ENCODE data around the gene PHF5A.

The PHF5A gene

GRCh38 chr22:41468381-41469217 lies at the start of gene PHF5A, which contains the start of gene ACO2:
Gene PHF5A, minus strand, starts transcription at chr22:41468692. Its CDS starts 39 bp downstream, at chr22:41468653.
Gene ACO2, plus strand, starts transcription at chr22:41469117. Its CDS starts 30 bp downstream, at chr22:41469147.
- peak; percentile 100 for DNase-seq

- no peak for DNase-seq
Measured at GRCh38 chr22:41518048-41518347, 49.5 kb upstream of the PHF5A start.

- DNase-seq, result peak; percentile 63
Measured at GRCh38 chr22:41517172-41518047, 48.9 kb upstream of the PHF5A start.

- no peak for DNase-seq
Measured at GRCh38 chr22:41516462-41516861, 48.0 kb upstream of the PHF5A start.

GRCh38 chr22:41513391-41513790 lies 44.9 kb upstream of the PHF5A start:
- no peak for DNase-seq

- peak; percentile 65 for DNase-seq
Measured at GRCh38 chr22:41512421-41513194, 44.1 kb upstream of the PHF5A start.

- DNase-seq, result no peak
Measured at GRCh38 chr22:41511521-41511968, 43.1 kb upstream of the PHF5A start.

- DNase-seq, result no peak
Measured at GRCh38 chr22:41508770-41509170, 40.3 kb upstream of the PHF5A start.

- no peak for DNase-seq
Measured at GRCh38 chr22:41507330-41508063, 39.0 kb upstream of the PHF5A start.

- no peak for DNase-seq
Measured at GRCh38 chr22:41505511-41506220, 37.2 kb upstream of the PHF5A start.

- DNase-seq, result no peak
Measured at GRCh38 chr22:41504816-41505215, 36.3 kb upstream of the PHF5A start.

- DNase-seq, result peak; percentile 68
Measured at GRCh38 chr22:41504397-41504796, 35.9 kb upstream of the PHF5A start.

- DNase-seq, result no peak
Measured at GRCh38 chr22:41501209-41501608, 32.7 kb upstream of the PHF5A start.

- no peak for DNase-seq
Measured at GRCh38 chr22:41500303-41500702, 31.8 kb upstream of the PHF5A start.

- no peak for DNase-seq
Measured at GRCh38 chr22:41499624-41500280, 31.3 kb upstream of the PHF5A start.

- no peak for DNase-seq
Measured at GRCh38 chr22:41498303-41498835, 29.9 kb upstream of the PHF5A start.

- no peak for DNase-seq
Measured at GRCh38 chr22:41491374-41492100, 23.0 kb upstream of the PHF5A start.

- no peak for DNase-seq
Measured at GRCh38 chr22:41488596-41489385, 20.3 kb upstream of the PHF5A start.

GRCh38 chr22:41488076-41488475 lies 19.6 kb upstream of the PHF5A start:
- peak; percentile 73 for DNase-seq
